NCI-H146 (cell line): ENCODE data around the gene GLDN.

Source experiments
- DNase-seq: peaks from one replicate; lab custom pipeline; 2025; lab: John Stamatoyannopoulos, UW

Gene GLDN

DNA sequence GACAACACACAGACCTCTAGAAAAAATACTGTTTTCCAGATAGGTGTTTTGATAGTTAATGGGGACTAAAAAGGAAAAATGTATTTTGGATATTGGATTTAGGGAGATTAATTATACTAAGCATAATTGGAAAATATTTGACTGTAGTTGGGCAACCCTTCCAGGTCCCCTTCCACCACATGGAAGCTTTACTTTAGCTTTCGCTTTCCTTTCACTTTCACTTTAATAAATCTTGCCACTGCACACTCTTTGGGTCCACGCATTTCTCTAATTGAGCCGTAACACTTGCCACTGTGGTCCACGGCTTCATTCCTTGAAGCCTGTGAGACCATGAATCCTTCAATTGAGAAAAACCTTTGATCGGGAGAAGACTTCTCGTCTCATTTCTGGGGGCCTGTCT lies 15.5 kb downstream of the GLDN start:
- no peak for DNase-seq

DNA sequence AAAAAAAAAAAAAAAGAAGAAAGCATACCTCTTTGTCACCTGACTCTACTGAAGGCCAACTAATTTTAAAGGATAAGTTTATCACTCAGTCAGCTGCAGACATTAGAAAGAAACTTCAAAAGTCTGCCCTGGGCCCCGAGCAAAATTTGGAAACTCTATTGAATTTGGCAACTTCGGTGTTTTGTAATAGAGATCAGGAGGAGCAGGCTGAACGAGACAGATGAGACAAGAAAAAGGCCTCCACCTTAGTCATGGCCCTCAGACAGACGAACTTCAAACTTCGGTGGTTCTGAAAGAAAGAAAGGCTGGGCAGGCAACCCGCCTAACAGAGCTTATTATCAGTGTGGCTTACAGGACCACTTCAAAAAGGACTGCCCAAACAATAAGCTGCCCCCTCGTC lies 18.5 kb downstream of the GLDN start:
- DNase-seq = no peak

DNA sequence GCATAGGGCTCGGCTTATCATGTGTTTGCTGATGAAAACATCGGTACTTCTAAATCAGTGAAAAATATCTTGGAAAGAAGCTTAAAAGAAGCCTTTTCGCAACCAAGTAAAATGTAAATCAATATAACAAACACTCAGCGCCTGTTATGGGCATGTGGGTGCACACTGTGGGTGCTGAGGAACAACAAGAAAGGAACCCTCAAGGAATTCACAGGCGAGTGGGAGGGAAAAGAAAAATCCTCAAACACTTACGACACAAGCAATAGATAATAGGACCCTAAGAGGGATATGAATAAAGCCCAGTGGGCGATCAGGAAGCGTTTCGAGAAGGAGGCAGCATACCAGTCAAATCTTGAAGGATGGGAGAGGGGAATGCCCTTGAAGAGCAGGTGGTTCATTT lies 21.9 kb downstream of the GLDN start:
- DNase-seq = no peak

DNA sequence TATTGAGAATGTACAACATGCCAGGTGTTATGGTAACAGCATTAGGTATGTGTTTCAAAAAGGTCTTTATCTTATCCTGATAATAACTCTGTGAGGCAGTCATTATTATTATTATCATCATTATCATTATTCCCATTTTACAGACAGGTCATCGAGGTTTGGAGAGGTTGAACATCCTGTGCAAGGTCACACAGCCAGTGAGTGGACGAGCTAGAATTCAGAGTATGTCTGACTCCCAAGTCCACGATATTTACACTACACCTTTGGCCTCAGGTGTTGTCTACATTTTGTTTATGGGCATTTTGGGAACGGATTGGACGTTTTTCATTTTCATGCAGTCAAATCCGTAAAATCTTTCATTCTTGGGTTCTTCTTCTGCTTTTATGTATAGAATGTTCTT lies 24.0 kb downstream of the GLDN start:
- DNase-seq = no peak

DNA sequence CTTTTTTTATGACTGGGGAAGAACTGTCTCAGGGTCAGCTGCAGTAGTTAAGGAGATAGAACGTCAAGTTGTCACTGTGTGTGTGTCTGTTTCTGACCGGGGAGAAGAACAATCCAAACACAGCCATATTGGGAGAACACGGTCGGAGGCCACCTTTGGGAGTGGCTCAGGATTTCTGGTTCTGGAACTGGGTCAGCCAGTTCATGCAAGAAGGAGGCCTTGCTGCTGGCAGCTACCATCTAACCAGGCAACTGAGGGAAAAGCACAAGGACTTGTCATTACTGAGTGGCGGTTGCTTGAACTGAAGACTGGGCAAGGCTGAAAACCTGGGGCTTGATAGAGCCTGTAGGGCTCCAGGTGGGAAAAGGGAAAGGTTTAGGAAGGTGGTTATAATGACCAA lies 24.6 kb downstream of the GLDN start:
- DNase-seq = no peak

DNA sequence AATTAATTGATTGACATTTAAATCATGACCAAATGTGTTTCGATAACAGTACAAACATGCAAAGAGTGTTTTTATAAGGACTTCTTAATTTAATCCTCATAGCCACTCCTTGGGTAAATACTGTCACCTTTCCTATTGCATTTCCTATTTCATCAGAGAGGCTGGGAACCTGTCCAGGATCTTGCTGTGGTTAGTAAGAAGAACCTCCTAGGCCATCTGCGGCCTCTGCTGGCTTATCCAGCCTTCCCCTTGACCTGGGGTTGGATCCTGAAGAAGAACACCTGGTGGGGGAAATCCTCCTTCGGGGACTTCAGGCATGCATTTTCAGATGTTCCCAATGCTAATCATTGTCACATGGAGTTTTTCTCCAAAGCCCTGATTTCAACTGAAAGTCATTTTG lies 25.5 kb downstream of the GLDN start:
- DNase-seq = peak; percentile 52

DNA sequence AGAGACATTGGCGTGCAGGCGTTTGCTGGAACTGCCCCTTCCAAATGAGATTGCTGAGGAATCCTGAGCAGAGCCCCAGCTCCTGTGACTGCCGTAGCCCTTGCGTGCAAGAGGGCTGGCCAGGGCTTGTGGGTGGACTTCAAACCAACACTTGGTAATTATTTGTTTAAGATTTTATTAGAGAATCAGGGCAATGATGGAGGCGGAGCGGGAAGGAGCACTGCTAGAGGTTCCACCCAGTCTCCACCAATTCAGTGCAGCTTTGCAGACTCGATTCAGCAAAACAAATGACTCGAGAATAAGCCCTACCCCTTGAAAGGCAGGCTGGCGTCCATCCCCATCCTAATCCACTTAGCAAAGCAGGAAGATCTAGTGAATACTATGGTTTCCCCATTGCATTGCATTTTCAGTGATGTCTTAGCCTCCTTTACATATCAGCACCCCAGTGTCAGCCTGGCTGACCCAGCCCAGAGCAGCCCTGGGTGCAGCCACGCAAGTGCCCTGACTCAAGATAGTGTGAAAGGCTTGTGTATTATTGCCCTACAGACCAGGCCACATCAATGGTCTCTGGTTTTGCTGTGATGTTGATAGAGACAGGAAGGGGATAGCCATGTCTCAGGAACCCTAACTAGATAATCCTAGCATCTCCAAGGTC lies 26.0 kb downstream of the GLDN start:
- peak; percentile 67 for DNase-seq

DNA sequence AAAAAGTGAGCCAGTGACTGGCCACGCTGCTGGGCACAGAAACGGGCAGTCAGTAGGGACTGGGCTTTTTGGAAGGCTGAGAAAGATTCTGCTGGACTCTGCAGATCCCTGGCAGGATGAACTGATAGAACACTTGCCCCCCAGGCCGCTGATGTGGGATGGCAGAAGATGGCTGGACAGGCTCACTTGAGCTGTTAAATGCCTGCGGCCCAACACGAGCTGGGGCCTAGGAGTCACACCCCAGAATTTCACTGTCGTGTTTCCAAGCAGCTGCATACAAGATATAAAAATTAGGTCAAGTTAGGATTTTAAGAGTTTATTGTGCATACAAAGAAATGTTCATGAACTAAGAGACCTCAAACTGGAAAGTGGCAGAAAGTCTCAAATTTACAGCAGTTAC lies 26.9 kb downstream of the GLDN start:
- no peak for DNase-seq

DNA sequence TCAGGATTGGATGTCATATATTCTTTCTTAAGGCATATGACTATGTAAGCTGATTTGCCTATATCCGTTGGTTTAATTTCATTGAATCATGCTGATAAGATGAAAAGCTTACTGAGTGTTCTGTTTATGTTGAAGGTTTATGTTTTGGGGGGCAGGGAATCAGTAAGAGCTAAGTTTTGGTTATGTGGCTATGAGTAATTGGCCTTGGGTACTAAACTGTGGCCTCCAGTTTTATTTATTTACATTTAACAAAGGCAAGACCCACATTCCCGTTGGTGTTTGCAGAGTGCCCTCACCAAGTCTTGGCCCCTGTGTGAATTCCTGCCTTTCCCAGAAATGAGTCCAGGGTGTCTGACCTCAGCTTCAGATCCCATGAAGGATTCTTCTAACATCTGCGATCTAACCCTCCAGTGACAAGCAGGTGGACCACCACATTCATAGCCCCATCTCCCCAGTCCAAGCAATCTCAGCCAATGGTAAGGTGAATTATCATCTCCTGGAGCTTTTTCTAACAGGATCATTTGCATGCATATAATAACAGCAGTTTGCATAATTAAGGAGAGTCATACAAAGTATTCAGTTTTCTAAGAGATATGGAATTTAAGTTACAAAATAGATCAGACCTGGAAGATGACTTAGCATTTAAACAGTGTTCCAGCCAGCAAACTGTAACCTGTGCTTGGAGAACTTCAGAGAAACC lies 27.4 kb downstream of the GLDN start:
- DNase-seq = no peak

DNA sequence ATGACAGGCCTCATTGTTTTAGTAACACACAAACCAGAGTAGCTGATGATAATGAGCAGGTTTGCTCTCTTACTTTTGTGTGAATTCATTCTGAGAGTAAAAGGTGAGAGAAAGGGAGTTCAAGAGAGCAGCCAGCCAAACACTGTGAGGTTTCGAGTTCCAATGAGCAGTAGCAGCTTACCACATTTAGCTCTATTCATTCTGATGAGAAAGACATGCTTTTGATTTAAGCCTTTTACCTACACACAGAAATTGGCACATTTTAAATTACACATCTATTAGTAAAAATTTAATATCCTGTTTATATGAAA lies 28.0 kb downstream of the GLDN start:
- no peak for DNase-seq

DNA sequence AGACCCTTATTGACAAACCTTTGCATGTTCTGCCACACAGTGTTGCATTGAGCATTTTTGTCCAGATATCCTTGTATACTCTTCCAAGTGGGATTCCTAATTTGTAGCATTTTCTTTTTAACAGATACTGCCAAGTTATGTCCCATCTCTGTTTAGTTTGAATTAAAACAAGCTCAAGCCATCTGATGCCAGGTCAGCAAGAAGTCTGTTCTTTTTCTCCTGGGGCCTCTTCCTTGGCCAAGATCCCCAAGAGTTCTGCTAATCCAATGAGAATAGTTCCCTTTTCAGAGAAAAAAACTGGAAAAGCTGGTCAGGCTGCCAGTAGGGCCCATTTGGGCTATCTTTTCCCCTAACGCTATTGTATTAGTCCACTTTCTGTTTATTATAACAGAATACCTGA lies 29.8 kb downstream of the GLDN start:
- DNase-seq = no peak

DNA sequence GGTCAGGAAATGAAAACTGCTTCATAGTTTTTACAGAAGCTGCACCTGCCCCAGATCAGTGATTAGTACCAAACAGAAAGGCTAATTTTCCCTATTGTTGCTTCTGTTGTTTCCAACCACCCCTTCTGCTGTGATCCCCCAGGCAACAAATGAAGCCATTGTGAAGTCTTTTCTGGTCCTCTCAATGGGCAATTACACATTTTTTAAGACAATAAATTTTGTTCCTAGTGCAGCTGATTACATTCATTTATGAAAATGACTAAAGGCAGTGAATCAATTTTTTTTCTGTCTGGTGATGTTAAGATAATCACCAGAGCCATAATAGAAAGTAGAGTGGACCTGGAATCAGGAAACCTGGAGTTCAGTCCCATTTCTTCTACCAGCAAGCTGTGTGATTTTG lies 32.7 kb downstream of the GLDN start:
- peak; percentile 93 for DNase-seq

DNA sequence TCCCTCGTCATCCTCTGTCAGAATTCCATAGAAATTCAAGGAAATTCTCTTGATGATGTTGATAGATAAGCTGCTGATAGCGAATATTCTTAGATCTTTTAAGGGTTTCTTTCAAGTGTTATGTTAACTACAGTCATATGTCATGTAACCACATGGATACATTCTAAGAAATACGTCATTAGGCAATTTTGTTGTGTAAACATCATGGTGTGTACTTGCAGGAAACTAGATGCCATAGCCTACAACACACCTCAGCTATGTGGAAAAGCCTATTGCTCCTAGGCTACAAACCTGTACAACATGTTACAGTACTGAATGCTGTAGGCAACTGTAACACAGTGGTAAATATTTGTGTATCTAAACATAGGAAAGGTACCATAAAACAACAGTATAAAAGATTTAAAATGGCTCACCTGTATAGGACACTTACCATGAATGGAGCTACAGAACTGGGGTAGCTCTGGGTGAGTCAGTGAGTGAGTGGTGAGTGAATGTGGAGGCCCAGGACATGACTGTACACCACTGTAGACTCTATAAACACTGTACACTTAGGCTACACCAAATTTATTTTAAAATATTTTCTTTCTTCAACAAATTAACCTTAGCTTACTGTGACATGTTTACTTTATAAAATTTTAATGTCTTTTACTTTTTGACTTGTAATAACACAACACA lies 34.6 kb downstream of the GLDN start:
- DNase-seq = no peak

DNA sequence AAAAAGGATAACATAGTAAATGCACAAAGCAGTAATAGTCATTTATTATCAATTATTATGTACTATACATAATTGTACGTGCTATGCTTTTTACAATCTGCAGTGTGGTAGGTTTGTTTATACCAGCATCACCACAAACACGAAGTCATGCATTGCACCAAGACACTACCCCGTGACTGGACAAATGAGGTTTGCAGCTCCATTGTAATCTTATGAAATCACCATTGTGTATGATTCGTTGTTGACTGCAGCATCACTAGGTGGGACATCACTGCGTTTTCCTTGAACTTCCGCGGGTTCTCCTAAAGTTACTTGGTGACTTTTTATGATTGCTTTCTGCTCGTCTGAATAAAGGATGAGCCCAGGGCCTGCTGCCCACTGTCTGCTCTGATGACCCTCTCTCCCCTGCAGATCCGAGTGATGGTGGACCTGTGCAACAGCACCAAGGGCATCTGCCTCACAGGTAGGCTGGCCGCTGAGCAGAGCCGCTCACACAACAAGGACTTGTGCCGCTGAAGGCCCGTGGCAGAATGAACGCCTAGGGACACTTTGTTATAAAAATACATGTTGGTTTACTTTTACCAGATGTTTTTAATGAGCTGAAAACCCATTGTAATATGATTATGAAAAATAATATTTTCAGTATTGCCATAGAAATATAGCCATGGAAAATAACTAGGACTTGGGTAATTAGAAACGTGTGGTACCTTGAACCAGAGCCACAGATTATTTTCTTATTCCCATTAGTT lies 35.8 kb downstream of the GLDN start:
- no peak for DNase-seq

DNA sequence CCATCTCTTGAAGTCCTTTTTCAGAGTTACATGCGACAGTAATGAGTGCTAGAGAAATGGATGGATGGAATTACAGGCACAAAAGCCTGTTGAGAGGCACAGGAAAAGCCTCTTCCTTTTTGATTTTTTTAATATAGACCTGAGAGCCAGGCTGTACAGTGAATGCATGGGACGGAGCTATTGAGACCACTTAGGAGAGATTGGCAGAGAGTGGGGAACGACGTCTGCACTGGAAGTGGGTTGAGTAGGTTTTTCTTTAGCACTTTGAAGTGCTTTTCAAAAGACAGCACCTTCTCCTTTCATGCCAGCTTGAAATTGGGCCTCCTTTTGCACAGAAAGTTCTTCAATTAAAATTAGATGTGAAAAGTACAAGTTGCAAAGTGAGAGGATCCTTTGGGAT lies 37.0 kb downstream of the GLDN start:
- DNase-seq = no peak

DNA sequence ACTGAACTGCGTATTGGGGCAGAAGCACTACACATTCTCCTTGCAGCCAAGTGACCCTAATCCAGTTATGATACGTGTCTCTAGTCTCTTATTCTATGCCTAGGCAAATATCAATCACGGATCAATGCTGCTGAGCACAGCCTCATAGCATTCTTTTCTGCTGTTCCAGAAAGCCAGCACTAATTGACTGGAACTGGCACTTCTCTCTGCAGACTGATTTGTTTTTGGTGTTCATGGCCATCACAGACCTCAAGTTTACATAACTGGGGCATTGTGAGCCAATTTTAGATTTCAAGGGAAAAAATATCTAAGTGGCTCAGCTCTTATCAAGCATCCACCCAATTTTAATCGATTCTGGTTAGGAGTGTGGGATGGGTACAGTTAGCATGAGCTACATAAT lies 37.9 kb downstream of the GLDN start:
- DNase-seq = no peak

DNA sequence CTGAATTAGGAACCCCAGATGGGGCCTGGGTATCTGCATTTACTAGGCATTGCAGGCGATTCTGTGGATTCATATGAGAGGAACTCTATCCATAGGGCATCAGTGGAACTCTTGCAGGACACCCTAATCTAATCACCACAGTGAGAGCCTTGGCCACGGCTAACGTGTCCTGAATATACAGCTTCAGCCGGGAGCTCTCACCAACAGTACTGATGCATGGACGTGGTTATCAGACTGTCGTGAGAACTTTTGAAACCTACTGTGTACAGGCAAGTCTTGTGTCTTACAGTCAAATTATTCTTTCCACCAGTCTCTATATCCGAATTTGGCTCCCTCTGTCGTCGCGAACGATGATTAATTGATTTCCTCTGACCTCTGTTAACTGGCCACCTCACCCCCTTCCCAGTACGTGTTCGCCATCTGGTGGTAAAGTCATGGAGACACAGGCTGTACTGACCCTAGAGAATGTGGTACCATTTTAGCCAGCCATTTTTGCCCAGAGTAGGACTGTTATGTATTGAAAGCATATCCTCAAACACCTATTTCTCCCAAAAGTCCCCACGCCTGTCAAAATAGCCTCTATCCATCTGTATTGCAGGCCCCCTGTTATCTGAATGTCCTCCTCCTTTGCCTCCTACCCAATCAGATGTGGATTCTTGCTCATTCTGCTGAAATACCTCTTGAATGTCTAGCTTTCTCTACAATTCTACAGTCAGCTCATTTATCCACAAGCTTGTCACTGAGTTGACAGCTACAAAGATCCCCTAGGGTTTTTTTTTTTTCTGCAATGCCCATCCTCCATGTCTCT lies 39.7 kb downstream of the GLDN start:
- DNase-seq = peak; percentile 80

DNA sequence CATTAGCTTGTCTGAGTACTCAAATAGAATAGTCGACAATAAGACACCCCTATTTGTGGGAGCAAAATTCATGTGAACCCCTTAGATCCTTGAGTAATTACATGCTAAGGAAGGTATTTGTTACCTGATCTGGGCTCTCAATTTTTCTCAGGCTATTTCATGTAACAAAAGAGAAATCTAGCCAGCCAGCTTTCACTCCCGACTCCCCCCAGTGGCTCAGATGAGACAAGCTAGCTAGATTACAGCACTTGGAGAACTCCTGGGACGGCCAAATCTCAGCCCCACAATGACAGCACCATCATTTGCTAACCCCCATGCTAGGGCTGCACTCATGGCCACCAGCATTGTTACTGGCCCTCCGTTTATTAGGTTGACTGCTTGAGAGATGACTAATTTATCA lies 41.3 kb downstream of the GLDN start:
- peak; percentile 49 for DNase-seq

DNA sequence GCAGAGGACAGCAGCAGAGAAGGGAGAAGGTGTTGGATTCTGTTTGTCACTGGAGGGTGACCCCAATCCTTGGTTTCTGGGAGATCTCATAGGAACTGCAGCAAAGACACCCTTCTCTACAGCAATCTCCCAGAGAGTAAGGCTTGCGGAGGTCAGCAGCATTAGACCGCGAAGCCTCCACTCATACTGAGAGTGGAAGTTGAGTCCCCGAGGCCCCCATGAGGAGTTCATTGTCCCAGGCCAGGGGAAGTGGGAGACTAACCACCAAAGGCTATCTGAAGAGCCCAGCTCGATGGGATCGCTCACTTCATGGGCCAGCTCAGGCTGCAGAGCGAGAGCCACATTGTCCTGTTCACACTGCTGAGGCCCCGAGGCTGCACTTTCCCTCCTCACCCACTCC lies 44.6 kb downstream of the GLDN start:
- no peak for DNase-seq

DNA sequence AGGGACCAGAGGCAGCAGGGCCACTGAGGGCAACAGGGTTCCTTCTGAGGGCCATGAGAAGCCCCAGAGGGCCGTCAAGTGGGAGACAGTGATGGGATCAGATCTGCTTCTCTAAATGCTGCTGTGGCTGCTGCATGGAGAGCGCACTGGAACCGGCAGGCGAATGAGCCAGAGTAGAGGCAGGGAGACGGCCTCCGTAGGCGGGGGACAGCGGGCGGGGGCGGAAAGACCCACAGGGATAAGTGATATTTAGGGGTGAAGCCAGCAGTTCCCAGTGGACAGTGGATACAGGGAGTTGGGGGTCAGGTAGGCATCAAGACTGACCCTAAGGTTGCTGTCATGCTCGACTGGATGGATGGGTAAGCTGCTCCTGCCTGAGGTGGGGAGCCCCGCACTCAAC lies 45.0 kb downstream of the GLDN start:
- DNase-seq = no peak

DNA sequence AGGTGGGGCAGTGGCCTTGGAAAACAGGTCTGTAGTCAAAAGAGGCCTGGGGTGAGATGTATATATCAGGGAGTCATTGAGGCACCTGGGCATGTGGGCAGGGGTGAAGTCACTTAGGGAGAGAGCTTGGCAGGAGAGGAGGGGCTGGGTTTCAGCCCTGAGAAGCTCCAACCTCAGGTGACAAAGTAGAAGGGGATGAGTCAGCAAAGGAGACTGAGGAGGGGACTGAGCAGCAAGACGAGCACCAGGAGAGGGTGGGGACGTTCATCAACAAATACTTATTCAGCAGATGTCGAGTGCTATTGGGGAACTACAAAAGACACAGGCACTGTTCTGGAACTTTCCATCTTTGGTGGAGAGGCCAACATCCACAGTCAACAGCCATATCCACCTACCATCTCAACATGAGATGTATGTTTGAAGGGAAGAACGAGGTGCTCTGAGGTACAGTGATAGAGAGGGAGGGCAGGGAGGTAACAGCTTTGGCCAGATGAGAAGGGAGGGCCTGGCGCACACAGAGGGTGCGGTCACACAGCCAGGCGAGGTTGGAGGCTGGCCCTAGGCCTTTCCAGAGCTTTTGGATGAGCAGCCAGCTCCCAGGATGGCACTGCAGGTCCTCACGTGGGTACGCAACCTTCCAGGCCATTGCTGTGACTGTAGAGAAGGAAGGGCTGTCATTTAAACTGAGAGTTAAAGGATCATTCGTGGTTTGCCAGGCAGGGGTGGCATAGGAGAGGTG lies 45.7 kb downstream of the GLDN start:
- no peak for DNase-seq

DNA sequence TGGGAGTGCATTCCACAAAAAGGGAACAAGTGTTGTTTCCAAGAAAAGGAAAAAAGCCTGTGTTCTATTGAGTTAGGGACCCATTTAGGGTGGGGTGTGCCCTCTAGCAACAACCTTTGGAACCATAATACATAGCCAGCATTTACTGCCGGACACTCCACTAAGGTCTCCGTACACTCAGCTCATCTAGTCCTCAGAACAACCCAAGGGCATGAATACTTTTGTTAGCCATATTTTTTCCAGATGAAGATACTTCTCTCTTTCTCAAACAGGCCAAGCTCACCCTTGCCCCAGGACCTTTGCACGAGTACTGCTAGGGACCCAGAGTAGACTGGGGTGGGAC lies 46.2 kb downstream of the GLDN start:
- DNase-seq = no peak
